Esophagus muscularis mucosa (tissue), 4 donors: Measurements from ENCODE around the gene KCNA5. TPM values are rescaled to one million over a fixed set of nuclear protein-coding genes. Genes with fewer than 3 reads are reported as not detected.
A peak's percentile ranks its signal among the peaks of the same experiment; 100 is the strongest.

Experiments used
- DNase-seq: peaks from one replicate; pipeline ENCODE4 v3.0.0-alpha.2; 2017; ENCODE audit errors: extremely low spot score
- H3K27ac ChIP-seq, 4 donors: fragments of 200-600 bp; sonication (generic); replicated peaks in 1 of 4; 1 replicate in 3 of 4; 2 replicates in 1 of 4; pipeline ENCODE4 v1.5.1; 2016 to 2019; ENCODE audit warnings: mild to moderate bottlenecking in 1 of 4
- H3K27me3 ChIP-seq, 4 donors: fragments of 200-600 bp; sonication (generic); one replicate each; pipeline versions ENCODE4 v1.5.1 to v1.6.0; 2016 to 2019
- H3K36me3 ChIP-seq, 4 donors: fragments of 200-600 bp; sonication (generic); one replicate each; pipeline ENCODE4 v1.5.1; 2016 to 2019
- H3K4me1 ChIP-seq, 4 donors: fragments of 200-600 bp; sonication (generic); one replicate each; pipeline ENCODE4 v1.5.1; 2016 to 2019
- H3K4me3 ChIP-seq, 4 donors: fragments of 200-600 bp; sonication (generic); 1 replicate in 2 of 4; 2 replicates in 2 of 4; pipeline ENCODE4 v1.5.1; 2016 to 2019; ENCODE audit warnings: mild to moderate bottlenecking in 4 of 4, moderate library complexity in 1 of 4
- H3K9me3 ChIP-seq, 4 donors: fragments of 200-600 bp; sonication (generic); 1 replicate in 3 of 4; 2 replicates in 1 of 4; pipeline ENCODE4 v1.5.1; 2016 to 2019
- EP300 ChIP-seq: sonication (generic); formaldehyde crosslinking; IDR thresholded peaks from one replicate; pipeline ENCODE4 v1.6.1; 2017; ENCODE audit warnings: antibody characterized with exemption
- POLR2A ChIP-seq: fragments of 450-650 bp; IDR thresholded peaks from one replicate; pipeline ENCODE4 v1.6.1; 2017; ENCODE audit warnings: antibody characterized with exemption, moderate library complexity, mild to moderate bottlenecking, low read depth
- POLR2AphosphoS5 ChIP-seq, 2 donors: sonication (generic); formaldehyde crosslinking; IDR thresholded peaks; one replicate each; pipeline ENCODE4 v1.6.1; 2017; ENCODE audit warnings: antibody characterized with exemption in 2 of 2
- whole genome bisulfite sequencing: methylation state at CpG from one replicate; pipeline ENCODE4 v1.1.5; 2018; 5-methylcytosine and 5-hydroxymethylcytosine counted together
- intact Hi-C: fragments of 100-400 bp; cut with DNase I; formaldehyde crosslinking; loops from one replicate; pipeline ENCODE4 v1.15.1; 2023
- total RNA-seq, 4 donors: library from RNA; depleted of rRNA; stranded (reverse); fragments of >200 nt; gene quantifications; one replicate each; pipeline versions ENCODE4 v1.1.0 to v1.2.1, GENCODE V29; 2016
- TF ChIP-seq, protein P1 (sequence below), 3 experiments: fragments of 200-600 bp in 2 of 3; fragments of 450-650 bp in 1 of 3; sonication (generic) in 2 of 3; IDR thresholded peaks; one replicate each; pipeline ENCODE4 v1.5.1; 2017 to 2019; ENCODE audit warnings: antibody characterized with exemption in 3 of 3, mild to moderate bottlenecking in 2 of 3, moderate library complexity in 1 of 3

The KCNA5 gene
- total RNA-seq, 4 donors from 2014 or later: 1.2 to 5.9 (median 2.2) TPM

- TF ChIP-seq POLR2A: no peak
- Histone ChIP-seq H3K4me1 (peaks cover 14 to 39% (median 24%) of the 10 kb centered on the region in 4 donors), H3K9me3 (no peaks in the 10 kb centered on the region), H3K27ac (no peak overlapping the region), H3K4me3 (peak overlapping the region; percentile 37 to 44 (median 43)), H3K27me3 (peaks cover 0 to 63% (median 8%) of the 10 kb centered on the region in 4 donors), H3K36me3 (no peaks in the 10 kb centered on the region)
- no peak for DNase-seq
- WGBS: 80% methylated on average over 27 of the region's 71 CpGs
- intact Hi-C loops: no loop called here
These were observed 979 bp downstream of the KCNA5 start for GRCh38 chr12:5044420-5045295.

- H3K4me1 ChIP-seq: peaks cover 14 to 39% (median 24%) of the 10 kb centered on the region in 4 donors
- WGBS: 51% methylated on average over 5 of the region's 5 CpGs
- intact Hi-C loops: no loop called here
- H3K36me3 ChIP-seq: no peaks in the 10 kb centered on the region
- TF ChIP-seq POLR2A (no peak), POLR2AphosphoS5 (IDR thresholded peaks at IDR 0.05) (peak in 1 of 2 donors; percentile 15), EP300 (no peak)
- TF ChIP-seq, protein P1, sequence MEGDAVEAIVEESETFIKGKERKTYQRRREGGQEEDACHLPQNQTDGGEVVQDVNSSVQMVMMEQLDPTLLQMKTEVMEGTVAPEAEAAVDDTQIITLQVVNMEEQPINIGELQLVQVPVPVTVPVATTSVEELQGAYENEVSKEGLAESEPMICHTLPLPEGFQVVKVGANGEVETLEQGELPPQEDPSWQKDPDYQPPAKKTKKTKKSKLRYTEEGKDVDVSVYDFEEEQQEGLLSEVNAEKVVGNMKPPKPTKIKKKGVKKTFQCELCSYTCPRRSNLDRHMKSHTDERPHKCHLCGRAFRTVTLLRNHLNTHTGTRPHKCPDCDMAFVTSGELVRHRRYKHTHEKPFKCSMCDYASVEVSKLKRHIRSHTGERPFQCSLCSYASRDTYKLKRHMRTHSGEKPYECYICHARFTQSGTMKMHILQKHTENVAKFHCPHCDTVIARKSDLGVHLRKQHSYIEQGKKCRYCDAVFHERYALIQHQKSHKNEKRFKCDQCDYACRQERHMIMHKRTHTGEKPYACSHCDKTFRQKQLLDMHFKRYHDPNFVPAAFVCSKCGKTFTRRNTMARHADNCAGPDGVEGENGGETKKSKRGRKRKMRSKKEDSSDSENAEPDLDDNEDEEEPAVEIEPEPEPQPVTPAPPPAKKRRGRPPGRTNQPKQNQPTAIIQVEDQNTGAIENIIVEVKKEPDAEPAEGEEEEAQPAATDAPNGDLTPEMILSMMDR (IDR thresholded peaks at IDR 0.05): no peak
- no peaks in the 10 kb centered on the region for H3K9me3 ChIP-seq
- DNase-seq: no peak
- peaks cover 0 to 47% (median 8%) of the 10 kb centered on the region in 4 donors for H3K27me3 ChIP-seq
- H3K27ac ChIP-seq: peak overlapping the region in 1 of 4 donors; percentile 11
- H3K4me3 ChIP-seq: peak overlapping the region in 1 of 4 donors; percentile 12
These were observed 3.4 kb downstream of the KCNA5 start for GRCh38 chr12:5047094-5047493.

DNA sequence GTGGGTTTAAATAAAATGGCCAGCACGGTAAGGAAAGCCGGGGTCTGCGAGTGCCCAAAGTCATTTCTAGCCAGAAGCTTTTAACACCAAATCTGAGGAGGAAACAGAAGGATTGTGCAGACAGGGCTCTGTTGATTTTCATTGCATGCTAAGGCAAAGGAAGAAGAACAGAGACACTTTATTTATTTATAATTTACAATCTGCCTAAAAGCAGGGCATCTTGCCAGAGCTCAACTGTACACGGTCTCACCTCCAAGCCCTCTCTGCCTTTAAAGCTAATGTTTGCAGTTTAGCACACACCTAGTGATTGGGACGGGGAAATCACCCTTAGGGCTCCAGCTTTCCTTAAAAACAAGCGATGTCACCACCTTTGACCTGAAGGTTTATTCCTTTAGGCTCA lies 4.0 kb downstream of the KCNA5 start:
- WGBS: 39% methylated on average over 6 of the region's 6 CpGs
- H3K4me3 ChIP-seq: peak overlapping the region in 1 of 4 donors; percentile 12
- TF ChIP-seq, protein P1 (IDR thresholded peaks at IDR 0.05): no peak
- no peak for TF ChIP-seq EP300
- no peak for TF ChIP-seq POLR2A
- no peak for TF ChIP-seq POLR2AphosphoS5 (IDR thresholded peaks at IDR 0.05)
- peaks cover 14 to 39% (median 26%) of the 10 kb centered on the region in 4 donors for H3K4me1 ChIP-seq
- peaks cover 0 to 42% (median 8%) of the 10 kb centered on the region in 4 donors for H3K27me3 ChIP-seq
- no peak overlapping the region for H3K27ac ChIP-seq
- intact Hi-C loops: no loop called here
- no peak for DNase-seq
- no peaks in the 10 kb centered on the region for H3K36me3 ChIP-seq
- no peaks in the 10 kb centered on the region for H3K9me3 ChIP-seq

GRCh38 chr12:5050542-5050941 lies 6.9 kb downstream of the KCNA5 start:
- intact Hi-C loops: no loop called here
- Histone ChIP-seq H3K4me3 (no peak overlapping the region), H3K36me3 (no peaks in the 10 kb centered on the region), H3K27ac (no peak overlapping the region), H3K9me3 (no peaks in the 10 kb centered on the region), H3K4me1 (peaks cover 7 to 18% (median 11%) of the 10 kb centered on the region in 4 donors), H3K27me3 (peaks cover 0 to 15% (median 0%) of the 10 kb centered on the region in 4 donors)
- TF ChIP-seq POLR2AphosphoS5 (IDR thresholded peaks at IDR 0.05): no peak
- TF ChIP-seq EP300: no peak
- DNase-seq: no peak
- 90% methylated on average over 3 of the region's 3 CpGs for WGBS

DNA sequence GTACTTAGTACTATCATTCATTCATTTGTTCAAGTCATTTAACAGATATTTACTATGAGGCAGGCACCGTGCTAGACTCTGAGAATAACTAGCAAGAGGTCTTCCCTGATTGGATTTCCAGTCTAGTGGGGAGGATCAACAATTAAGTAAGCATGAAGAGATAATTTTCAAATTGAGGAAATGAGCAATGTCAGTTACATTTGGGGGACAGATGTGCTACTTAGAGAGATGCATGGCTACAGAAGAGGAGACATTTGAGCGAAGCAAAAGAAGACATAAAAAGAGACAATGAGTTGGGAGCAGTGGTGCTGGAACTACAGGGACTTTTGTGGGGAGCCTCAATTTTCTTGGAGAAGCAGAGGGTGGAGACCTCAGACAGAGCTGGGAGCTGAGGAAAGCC lies 7.7 kb downstream of the KCNA5 start:
- intact Hi-C loops: no loop called here
- H3K9me3 ChIP-seq: no peaks in the 10 kb centered on the region
- H3K27me3 ChIP-seq: peaks cover 0 to 8% (median 0%) of the 10 kb centered on the region in 4 donors
- H3K4me3 ChIP-seq: no peak overlapping the region
- TF ChIP-seq POLR2AphosphoS5 (IDR thresholded peaks at IDR 0.05): no peak
- TF ChIP-seq POLR2A: no peak
- no peak for TF ChIP-seq EP300
- TF ChIP-seq, protein P1 (IDR thresholded peaks at IDR 0.05): no peak
- H3K36me3 ChIP-seq: no peaks in the 10 kb centered on the region
- no peak overlapping the region for H3K27ac ChIP-seq
- peaks cover 7 to 18% (median 11%) of the 10 kb centered on the region in 4 donors for H3K4me1 ChIP-seq
- no peak for DNase-seq
- WGBS: 84% methylated on average over 2 of the region's 2 CpGs
